IPS-11a (cell line): ENCODE measurements around the gene SLC25A20.

ENCODE experiments used
- H3K4me3 ChIP-seq: one replicate; pipeline ENCODE4 v1.5.1; 2013; ENCODE audit warnings: low read depth, low read length, control low read depth

Gene SLC25A20

DNA sequence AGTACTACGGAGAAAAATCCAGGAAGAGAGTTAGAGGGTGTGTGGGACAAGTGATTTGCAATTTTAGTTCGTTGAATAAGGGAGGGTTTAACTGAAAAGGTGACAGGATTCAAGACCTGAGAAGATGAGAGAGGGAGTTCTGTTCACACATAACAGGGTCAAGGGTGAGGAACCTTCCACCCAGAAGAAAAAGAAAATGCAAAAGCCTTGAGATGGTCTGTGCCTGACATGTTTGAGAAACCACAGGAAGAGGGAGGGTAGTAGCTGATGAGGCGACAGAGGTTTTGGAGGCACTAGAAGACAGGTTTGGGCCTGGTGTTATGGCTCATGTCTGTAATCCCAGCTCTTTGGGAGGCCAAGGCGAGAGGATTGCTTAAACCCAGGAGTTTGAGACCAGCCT is 591 bp upstream of the SLC25A20 start:
- H3K4me3 ChIP-seq: no peak overlapping the region

DNA sequence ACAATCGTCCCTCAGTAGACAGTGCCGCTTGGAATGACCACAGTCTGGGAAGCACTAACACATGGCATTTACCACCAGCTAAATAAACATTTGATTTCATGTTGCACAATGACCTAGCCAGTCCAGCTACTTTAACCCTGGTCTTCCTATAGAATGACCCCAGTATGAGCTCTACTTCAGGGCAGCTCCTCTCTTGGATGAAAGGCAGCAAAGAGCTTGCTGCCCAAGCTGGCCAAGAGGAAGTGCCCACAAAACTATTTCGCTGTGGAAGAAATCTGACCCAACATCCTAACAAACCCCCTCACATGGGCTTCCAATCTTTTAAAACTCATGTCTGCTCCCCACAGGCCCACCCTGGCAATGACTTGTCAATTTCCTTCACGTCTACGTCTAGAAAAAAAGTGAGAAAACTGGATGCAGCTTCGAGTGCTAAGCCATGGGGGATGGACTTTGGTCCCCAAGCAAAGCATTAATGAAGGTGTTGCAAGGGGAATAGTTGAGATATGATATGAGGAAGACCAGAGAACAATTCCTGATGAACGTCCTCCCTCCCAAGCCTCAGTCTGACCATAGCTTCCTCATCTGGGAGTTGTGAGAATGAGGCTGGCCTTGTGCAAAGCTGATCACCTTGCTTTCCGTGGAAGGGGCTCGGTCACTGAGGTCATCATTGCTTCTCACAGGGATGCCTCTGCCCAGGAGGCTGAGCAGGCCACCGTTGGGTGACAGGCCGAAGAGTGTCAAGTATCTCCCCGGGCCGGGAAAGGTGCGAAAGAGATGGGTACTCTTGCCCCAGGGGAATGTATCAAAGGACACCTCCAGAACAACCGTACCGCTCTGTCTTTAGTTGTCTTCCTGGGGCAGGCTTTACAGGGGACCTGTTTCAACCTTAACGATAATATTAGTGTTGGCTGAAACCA is 964 bp downstream of the SLC25A20 start:
- peak overlapping the region; percentile 78 for H3K4me3 ChIP-seq

DNA sequence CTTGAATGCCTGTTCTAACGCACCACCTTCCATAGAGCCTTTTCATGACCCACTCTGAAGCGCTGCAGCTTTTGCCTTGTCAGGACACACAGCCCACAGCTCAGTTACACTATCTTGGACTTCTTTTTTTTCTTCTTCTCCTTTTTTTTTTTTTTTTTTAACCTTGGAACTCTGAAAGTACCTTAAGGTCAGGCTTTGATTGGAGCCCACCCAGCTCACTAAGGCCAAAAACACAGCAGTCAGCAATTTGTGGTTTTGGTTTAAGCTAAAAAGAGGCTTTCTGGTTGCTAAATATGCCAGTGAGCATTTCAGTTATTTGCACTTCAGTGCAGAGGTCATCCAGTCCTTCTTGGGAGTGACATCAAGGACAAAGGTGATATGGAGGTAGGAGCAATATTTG is 1.7 kb downstream of the SLC25A20 start:
- no peak overlapping the region for H3K4me3 ChIP-seq

DNA sequence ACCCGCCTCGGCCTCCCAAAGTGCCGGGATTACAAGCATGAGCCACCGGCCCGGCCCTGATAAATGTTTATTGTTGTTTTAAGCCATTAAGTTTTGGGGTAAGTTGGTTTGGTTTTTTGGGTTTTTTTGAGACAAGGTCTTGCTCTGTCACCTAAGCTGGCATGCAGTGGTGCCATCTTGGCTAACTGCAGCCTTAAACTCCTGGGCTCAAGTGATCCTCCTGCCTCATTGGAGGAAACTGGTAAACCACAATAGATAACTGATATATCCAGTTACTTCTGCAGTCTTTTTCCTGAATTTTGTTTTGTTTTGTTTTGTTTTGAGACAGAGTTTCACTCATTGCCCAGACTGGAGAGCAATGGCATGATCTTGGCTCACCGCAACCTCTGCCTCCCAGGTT is 4.2 kb downstream of the SLC25A20 start:
- no peak overlapping the region for H3K4me3 ChIP-seq

GRCh38 chr3:48891606-48892005 is 7.1 kb downstream of the SLC25A20 start:
- no peak overlapping the region for H3K4me3 ChIP-seq

GRCh38 chr3:48885753-48886152 is 12.9 kb downstream of the SLC25A20 start:
- no peak overlapping the region for H3K4me3 ChIP-seq

GRCh38 chr3:48881652-48882114 is 17.0 kb downstream of the SLC25A20 start:
- H3K4me3 ChIP-seq: no peak overlapping the region

- no peak overlapping the region for H3K4me3 ChIP-seq
Measured at GRCh38 chr3:48881006-48881405, 17.7 kb downstream of the SLC25A20 start.

- H3K4me3 ChIP-seq: no peak overlapping the region
Measured at GRCh38 chr3:48879994-48880377, 18.7 kb downstream of the SLC25A20 start.

GRCh38 chr3:48879307-48879993 is 19.2 kb downstream of the SLC25A20 start:
- no peak overlapping the region for H3K4me3 ChIP-seq

DNA sequence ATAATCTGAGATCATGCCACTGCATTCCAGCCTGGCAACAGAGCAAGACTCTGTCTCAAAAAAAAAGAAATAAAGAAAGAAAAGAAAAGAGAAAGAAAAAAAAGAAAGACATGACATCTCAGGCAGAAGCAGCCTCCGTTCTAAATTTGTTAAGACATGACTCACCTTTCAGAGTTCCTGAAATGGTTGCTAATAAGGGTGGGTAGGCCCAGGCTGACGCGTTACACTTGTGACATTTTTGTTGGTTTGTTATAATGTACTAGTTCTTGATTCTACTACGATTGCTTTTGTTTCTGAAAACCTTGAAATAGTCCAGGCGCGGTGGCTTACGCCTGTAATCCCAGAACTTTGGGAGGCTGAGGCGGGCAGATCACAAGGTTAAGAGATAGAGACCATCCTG is 21.0 kb downstream of the SLC25A20 start:
- H3K4me3 ChIP-seq: no peak overlapping the region

- no peak overlapping the region for H3K4me3 ChIP-seq
Measured at GRCh38 chr3:48863122-48863521, 35.6 kb downstream of the SLC25A20 start.

- H3K4me3 ChIP-seq: no peak overlapping the region
Measured at GRCh38 chr3:48859206-48859605, 39.5 kb downstream of the SLC25A20 start.

- no peak overlapping the region for H3K4me3 ChIP-seq
Measured at GRCh38 chr3:48858709-48859108, 40.0 kb downstream of the SLC25A20 start.

GRCh38 chr3:48857641-48858040 is 41.0 kb downstream of the SLC25A20 start:
- H3K4me3 ChIP-seq: no peak overlapping the region

DNA sequence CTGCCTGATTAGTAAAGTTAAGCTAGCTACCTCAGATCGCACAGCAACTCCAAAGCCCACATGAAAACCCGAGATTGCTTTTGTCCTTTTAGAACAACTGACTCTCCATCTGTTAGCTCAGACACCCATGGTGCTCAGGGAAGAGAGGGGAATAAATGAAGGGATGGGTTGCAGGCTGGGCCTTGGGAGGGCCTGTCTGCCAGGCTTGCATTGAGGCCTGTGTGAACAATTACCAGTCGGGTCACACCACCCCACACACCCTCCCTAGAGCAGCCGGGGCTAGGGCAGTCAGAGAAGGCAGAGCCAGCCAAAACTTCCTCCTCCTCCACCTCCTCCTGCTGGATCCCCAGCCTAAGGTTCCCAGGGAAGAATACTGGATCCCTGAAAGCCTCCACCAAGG is 42.2 kb downstream of the SLC25A20 start:
- H3K4me3 ChIP-seq: no peak overlapping the region

- H3K4me3 ChIP-seq: no peak overlapping the region
Measured at GRCh38 chr3:48855681-48856447, 42.8 kb downstream of the SLC25A20 start.

GRCh38 chr3:48852151-48852550 is 46.5 kb downstream of the SLC25A20 start:
- H3K4me3 ChIP-seq: no peak overlapping the region

DNA sequence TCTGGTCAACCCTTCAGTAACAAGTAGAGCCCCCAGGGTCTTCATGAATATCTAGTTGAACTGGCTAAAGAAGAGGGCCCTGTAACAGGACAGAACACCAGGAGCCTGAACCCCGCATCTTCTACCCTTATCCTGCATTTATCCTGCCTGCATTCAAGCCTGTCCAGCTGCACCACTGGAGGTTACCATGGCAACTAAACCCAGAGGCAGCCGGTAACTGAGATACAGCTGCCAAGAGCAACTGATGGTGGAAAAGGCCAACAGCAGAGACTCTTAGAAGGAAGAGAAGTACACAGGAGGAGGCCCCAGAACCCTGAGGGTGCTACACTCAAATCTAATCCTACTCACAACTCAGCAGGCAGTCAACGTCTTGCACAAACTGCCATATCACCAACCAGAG is 47.3 kb downstream of the SLC25A20 start:
- no peak overlapping the region for H3K4me3 ChIP-seq

DNA sequence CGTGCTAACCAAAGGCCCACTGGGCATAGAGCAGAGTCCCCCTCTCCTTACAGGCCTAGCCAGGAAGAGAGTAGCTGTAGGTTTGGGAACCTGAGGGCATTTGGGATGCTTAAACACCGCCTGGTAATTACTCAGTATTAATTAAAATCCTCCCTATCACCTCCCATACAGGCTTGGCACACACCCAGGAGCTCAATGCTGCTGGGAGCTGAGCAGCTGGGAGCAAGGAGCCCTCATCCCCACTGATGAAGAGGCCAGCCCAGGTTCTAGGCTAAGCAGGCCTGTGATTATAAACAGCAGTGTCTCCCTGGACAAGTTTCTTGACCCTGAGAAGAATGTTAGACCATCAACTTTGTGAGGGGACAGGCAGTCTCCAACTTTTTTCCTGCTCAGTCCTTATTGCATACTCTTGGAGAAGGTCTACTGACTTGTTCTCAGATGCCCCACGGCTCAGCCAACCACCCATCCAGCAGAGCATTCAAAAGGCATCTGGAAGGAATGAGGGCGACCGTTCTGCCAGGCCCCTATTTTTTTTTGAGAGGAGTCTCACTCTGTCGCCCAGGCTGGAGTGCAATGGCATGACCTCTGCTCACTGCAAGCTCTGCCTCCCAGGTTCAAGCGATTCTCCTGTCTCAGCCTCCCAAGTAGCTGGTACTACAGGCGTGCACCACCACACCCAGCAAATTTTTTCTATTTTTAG is 49.7 kb downstream of the SLC25A20 start:
- no peak overlapping the region for H3K4me3 ChIP-seq
